Thyroid gland (tissue), 4 donors: ENCODE results near the gene SKIC2.
"Not testable (repeated sequence)": the region's sequence is repeated elsewhere in the genome, so short reads cannot be mapped to it uniquely, and the experiment has no call there.

ENCODE experiments used
- CTCF ChIP-seq, 6 experiments: fragments of 200-600 bp in 3 of 6; fragments of 450-650 bp in 3 of 6; sonication (generic) in 3 of 6; IDR thresholded peaks; one replicate each; pipeline ENCODE4 v1.5.1; 2016 to 2019; ENCODE audit warnings: antibody characterized with exemption in 6 of 6, mild to moderate bottlenecking in 2 of 6, inconsistent platforms in 1 of 6, moderate library complexity in 1 of 6
- POLR2A ChIP-seq, 2 donors: fragments of 450-650 bp; IDR thresholded peaks; one replicate each; pipeline ENCODE4 v1.6.1; 2017; ENCODE audit warnings: antibody characterized with exemption in 2 of 2, mild to moderate bottlenecking in 2 of 2, moderate library complexity in 1 of 2

GRCh38 chr6:32009537-32009936 lies 50.6 kb downstream of the SKIC2 start:
- not testable (repeated sequence) for TF ChIP-seq POLR2A, CTCF (IDR thresholded peaks at IDR 0.05)
